Ishikawa (cell line): ENCODE data around the gene ATG9B.

Experiments used
- EGR1 ChIP-seq: IDR thresholded peaks from 2 replicates; pipeline ENCODE4 v1.6.1; 2012
- MAX ChIP-seq: IDR thresholded peaks from 2 replicates; pipeline ENCODE4 v1.6.1; 2012
- NFIC ChIP-seq: IDR thresholded peaks from 2 replicates; pipeline ENCODE4 v1.6.1; 2012
- REST ChIP-seq: IDR thresholded peaks from 2 replicates; pipeline ENCODE4 v1.6.1; 2012; ENCODE audit warnings: low read depth, mild to moderate bottlenecking
- TAF1 ChIP-seq: IDR thresholded peaks from 2 replicates; pipeline ENCODE4 v1.6.1; 2012; ENCODE audit warnings: low read depth, mild to moderate bottlenecking
- USF1 ChIP-seq: IDR thresholded peaks from 2 replicates; pipeline ENCODE4 v1.6.1; 2012
- YY1 ChIP-seq: IDR thresholded peaks from 2 replicates; pipeline ENCODE4 v1.6.1; 2012; ENCODE audit warnings: low read depth

GRCh38 chr7:150999001-150999400, 25.3 kb downstream of the ATG9B start:
- TF ChIP-seq MAX (no peak), YY1 (no peak), TAF1 (no peak), USF1 (no peak), REST (no peak), NFIC (no peak), EGR1 (no peak)
